ENCODE data around the gene ANAPC16.

DNA sequence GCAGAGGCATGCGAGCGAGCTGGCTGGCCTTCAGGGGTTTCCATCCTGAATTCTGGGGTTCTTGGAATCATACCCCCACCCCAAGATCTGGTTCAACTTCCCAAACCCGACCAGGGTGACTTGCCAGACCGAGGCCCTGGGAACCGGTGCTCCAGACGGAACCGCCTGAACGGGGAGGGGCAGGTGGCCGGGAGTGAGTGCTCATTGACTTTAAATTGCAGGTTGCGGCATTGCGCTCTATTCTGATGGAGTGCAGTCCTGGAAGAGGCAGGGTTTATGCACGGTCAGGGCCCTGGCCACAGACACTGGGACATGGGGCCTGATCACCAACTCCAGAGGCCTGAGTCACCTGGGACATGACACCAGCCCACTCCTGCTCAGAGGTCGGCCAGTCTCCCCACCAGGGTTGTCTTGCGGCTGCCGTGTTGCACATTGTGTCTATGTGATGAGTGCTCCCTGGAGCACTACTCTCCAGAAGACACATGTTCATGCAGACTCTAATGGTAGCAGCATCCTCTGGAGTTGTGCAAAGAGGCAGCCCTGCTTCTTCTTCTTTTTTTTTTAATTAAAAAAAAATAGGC lies 52.1 kb downstream of the ANAPC16 start:
- TF ChIP-seq, protein P1, sequence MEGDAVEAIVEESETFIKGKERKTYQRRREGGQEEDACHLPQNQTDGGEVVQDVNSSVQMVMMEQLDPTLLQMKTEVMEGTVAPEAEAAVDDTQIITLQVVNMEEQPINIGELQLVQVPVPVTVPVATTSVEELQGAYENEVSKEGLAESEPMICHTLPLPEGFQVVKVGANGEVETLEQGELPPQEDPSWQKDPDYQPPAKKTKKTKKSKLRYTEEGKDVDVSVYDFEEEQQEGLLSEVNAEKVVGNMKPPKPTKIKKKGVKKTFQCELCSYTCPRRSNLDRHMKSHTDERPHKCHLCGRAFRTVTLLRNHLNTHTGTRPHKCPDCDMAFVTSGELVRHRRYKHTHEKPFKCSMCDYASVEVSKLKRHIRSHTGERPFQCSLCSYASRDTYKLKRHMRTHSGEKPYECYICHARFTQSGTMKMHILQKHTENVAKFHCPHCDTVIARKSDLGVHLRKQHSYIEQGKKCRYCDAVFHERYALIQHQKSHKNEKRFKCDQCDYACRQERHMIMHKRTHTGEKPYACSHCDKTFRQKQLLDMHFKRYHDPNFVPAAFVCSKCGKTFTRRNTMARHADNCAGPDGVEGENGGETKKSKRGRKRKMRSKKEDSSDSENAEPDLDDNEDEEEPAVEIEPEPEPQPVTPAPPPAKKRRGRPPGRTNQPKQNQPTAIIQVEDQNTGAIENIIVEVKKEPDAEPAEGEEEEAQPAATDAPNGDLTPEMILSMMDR (IDR thresholded peaks at IDR 0.05) = no peak
- no peak for TF ChIP-seq EP300 (IDR thresholded peaks at IDR 0.05)
